ENCODE measurements around the gene BBS4.

The BBS4 gene

DNA sequence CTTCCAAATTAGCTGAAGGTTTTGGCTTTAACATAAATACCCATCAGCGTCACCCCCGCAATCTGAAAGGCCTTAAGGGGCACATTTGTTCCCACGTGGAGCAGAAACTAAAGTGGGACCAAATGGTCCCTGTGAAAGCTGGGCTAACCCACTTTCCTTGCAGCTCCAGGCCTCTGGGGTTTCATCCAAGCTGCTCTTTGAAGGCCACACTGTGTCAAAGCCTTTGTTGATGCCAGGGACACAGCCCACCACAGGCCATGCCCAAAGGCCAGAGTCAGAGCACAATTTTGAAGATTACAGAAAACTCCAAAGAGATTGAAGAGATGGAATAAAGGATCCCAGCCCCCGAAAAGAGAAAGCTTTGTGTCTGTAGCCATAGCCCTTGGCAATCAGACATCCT, 100.2 kb downstream of the BBS4 start:
- peaks cover 15% of the 10 kb centered on the region for H3K36me3 Mint-ChIP-seq (ENCODE audit: low read depth)
- H3K4me1 Mint-ChIP-seq = peaks cover 43% of the 10 kb centered on the region
- no peaks in the 10 kb centered on the region for H3K9me3 Mint-ChIP-seq
- H3K27me3 Mint-ChIP-seq = no peaks in the 10 kb centered on the region
- no peak overlapping the region for H3K4me3 Mint-ChIP-seq
- DNase-seq = no peak
- H3K27ac Mint-ChIP-seq = no peak overlapping the region
- no peak for ATAC-seq

DNA sequence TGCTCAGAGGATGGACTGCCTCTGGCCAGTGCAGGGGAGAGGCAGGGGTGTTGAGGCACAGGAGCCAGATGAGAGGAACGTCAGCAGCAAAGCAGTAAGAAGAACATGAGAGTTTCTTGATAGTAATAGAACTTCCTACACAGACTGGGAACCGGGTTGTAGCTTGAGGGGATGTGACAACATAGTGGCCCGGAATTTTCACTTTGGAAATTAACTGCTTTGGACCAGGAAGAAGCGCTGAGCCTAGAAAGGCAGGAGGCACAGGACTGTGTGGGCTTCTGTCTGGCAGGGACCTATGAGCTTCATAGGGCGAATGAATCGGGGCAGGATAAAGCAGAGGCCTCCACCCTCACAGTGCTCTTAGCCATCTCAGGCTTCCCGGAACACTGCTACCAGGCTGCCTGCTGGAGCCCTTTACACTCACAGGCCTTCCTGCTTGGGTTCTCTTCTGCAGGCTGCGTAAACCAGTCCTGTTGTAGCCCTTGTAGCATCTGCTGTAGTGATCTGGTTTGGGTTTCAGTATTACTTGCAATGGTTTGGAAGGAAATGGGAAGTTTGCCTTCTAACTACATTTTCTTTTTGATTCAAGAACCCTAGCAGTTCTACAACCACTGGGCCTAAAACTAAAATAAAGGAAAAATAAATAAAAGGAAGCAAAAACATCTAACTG, 100.8 kb downstream of the BBS4 start:
- no peaks in the 10 kb centered on the region for H3K9me3 Mint-ChIP-seq
- H3K27ac Mint-ChIP-seq = no peak overlapping the region
- H3K4me1 Mint-ChIP-seq = peaks cover 37% of the 10 kb centered on the region
- DNase-seq (no peak), ATAC-seq (no peak)
- no peaks in the 10 kb centered on the region for H3K27me3 Mint-ChIP-seq
- H3K36me3 Mint-ChIP-seq (ENCODE audit: low read depth) = peaks cover 9% of the 10 kb centered on the region
- H3K4me3 Mint-ChIP-seq = no peak overlapping the region

DNA sequence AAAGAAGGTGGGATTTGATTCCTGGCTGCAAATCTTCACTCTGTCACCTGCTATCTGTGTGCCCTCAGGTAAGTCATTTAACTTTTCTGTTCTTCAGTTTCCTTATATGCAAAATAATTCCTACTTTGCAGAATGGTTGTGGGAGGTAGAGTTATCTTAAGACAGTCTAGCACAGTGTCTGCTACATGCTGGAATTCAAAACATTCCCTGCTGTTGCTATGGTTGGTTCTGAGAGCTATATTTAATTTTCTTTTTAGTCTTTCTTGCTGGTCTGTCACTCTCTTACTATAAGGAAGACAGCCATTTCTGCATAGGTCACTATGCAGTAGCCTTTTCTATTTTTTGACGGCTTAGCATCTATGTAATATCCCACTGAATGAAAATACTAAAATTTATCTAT, 101.5 kb downstream of the BBS4 start:
- no peaks in the 10 kb centered on the region for H3K27me3 Mint-ChIP-seq
- H3K27ac Mint-ChIP-seq = no peak overlapping the region
- H3K36me3 Mint-ChIP-seq (ENCODE audit: low read depth) = peaks cover 5% of the 10 kb centered on the region
- ATAC-seq (no peak), DNase-seq (no peak)
- H3K4me1 Mint-ChIP-seq = peaks cover 33% of the 10 kb centered on the region
- no peaks in the 10 kb centered on the region for H3K9me3 Mint-ChIP-seq
- H3K4me3 Mint-ChIP-seq = no peak overlapping the region
